ENCODE measurements around the gene MLLT6. TPM values are rescaled to one million over a fixed set of nuclear protein-coding genes. Genes with fewer than 3 reads are reported as not detected.

The MLLT6 gene
- polyA plus RNA-seq, 4 donors, result 19.5 to 99.5 (median 39.1) TPM

DNA sequence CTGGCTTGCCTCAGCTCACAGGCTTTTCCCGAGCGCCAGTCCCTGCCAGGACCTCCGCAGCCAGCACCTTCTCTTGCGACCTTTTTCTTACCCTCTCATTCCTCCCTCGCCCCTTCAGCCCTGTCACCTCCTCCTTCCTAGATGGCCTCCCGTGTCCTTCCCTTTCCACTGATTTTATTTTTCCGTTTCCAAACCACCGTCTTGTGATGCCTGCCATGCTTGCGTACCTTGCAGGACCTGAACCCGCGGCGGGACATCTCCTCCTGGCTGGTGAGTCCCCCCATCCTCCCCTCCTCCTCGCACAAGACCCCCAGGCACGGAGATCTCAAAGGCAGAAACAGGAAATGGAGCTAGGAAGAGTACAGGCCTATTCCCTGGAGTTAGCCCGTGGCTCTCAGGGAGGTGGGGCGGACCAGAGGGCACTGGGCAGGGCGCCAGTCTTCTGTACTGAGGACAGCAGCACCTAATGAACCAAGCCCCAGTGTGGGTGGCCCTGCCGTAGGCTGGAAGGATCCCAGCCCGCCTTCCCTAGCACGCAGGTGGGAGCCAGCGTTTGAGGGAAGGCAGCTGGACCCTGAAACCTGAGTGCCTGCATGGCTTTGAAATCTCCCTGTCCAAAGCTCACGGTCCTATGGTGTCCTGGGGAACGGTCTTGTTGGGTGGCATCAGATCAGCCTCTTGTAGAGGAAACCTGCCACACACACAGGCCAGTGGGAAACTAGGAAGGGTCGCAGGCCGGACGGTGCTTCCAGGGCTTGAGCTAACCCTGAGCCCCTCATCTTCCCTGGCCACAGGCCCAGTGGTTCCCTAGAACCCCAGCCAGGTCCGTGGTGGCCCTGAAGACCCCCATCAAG is 25.7 kb downstream of the MLLT6 start:
- Histone ChIP-seq H3K27me3 (ENCODE audit: control insufficient read depth in 3 of 3, insufficient read depth in 3 of 3, low read length in 3 of 3) (no peaks in the 10 kb centered on the region), H3K27ac (ENCODE audit: low read depth in 1 of 3, low read length in 2 of 3) (peak overlapping the region; percentile 94 to 99 (median 96)), H3K36me3 (ENCODE audit: control insufficient read depth in 3 of 3, insufficient read depth in 2 of 3, low read depth in 1 of 3, low read length in 3 of 3) (peaks cover 0 to 64% (median 2%) of the 10 kb centered on the region in 3 donors), H3K4me1 (ENCODE audit: control insufficient read depth in 3 of 3, insufficient read depth in 2 of 3, low read depth in 1 of 3, low read length in 2 of 3) (peaks cover 7 to 68% (median 10%) of the 10 kb centered on the region in 3 donors), H3K9me3 (ENCODE audit: control insufficient read depth in 2 of 2, insufficient read depth in 1 of 2, low read depth in 1 of 2, low read length in 1 of 2) (no peaks in the 10 kb centered on the region), H3K4me3 (ENCODE audit: low read depth in 1 of 3, low read length in 3 of 3) (peak overlapping the region; percentile 65 to 73 (median 70))
- WGBS, 3 donors, result 3 to 16% (median 7%) methylated on average over 24 to 27 of the region's 27 CpGs
- no peak for FAIRE-seq
- DNase-seq, result peak; percentile 91 to 95

DNA sequence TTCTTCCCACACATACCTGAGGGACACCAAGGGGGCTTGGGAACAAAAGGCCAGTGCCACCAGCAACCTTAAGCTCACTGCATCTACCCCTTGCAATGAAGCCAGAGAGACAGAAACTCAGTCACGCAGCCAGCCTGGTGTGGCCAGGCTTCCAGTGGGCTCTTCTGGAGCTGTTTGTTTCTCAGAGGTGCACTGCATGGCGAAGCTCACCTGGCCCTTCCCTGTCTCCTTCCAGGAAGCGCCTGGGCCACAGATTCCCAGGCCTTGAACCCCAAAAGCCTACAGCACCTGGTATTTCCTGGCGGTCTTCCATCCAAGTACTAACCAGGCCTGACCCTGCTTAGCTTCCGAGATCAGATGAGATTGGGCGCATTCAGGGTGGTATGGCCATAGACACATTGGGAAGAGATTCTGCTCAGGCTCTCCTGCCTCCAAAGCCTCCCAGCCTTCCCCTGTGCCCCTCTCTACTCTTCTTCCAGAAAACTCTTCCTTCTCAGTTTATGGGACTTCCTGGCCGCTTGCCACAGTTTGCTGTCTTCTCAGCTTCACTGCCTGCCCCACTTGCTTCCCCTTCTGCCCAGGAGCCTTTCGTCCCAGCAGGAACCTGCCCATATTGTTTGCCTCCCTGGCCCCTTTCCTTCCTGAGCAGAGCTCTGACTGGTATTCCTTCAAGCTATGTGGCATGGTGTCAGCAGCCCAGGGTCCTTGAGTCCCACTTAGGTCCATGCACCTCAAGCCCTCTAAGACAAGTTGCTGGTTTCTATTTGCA is 26.6 kb downstream of the MLLT6 start:
- 20 to 62% (median 39%) methylated on average over 8 of the region's 8 CpGs for WGBS, 3 donors
- no peak for FAIRE-seq
- DNase-seq, result no peak
- peak overlapping the region; percentile 94 to 99 (median 96) for H3K27ac ChIP-seq (ENCODE audit: low read depth in 1 of 3, low read length in 2 of 3)
- H3K9me3 ChIP-seq (ENCODE audit: control insufficient read depth in 2 of 2, insufficient read depth in 1 of 2, low read depth in 1 of 2, low read length in 1 of 2), result no peaks in the 10 kb centered on the region
- H3K36me3 ChIP-seq (ENCODE audit: control insufficient read depth in 3 of 3, insufficient read depth in 2 of 3, low read depth in 1 of 3, low read length in 3 of 3), result peaks cover 0 to 70% (median 2%) of the 10 kb centered on the region in 3 donors
- peaks cover 7 to 63% (median 10%) of the 10 kb centered on the region in 3 donors for H3K4me1 ChIP-seq (ENCODE audit: control insufficient read depth in 3 of 3, insufficient read depth in 2 of 3, low read depth in 1 of 3, low read length in 2 of 3)
- no peaks in the 10 kb centered on the region for H3K27me3 ChIP-seq (ENCODE audit: control insufficient read depth in 3 of 3, insufficient read depth in 3 of 3, low read length in 3 of 3)
- peak overlapping the region in 2 of 3 donors; percentile 65 to 70 for H3K4me3 ChIP-seq (ENCODE audit: low read depth in 1 of 3, low read length in 3 of 3)

GRCh38 chr17:38732376-38733281 is 27.6 kb downstream of the MLLT6 start:
- peaks cover 0 to 75% (median 2%) of the 10 kb centered on the region in 3 donors for H3K36me3 ChIP-seq (ENCODE audit: control insufficient read depth in 3 of 3, insufficient read depth in 2 of 3, low read depth in 1 of 3, low read length in 3 of 3)
- H3K27me3 ChIP-seq (ENCODE audit: control insufficient read depth in 3 of 3, insufficient read depth in 3 of 3, low read length in 3 of 3), result no peaks in the 10 kb centered on the region
- FAIRE-seq, result no peak
- H3K4me3 ChIP-seq (ENCODE audit: low read depth in 1 of 3, low read length in 3 of 3), result peak overlapping the region in 2 of 3 donors; percentile 65 to 70
- peak overlapping the region; percentile 94 to 99 (median 96) for H3K27ac ChIP-seq (ENCODE audit: low read depth in 1 of 3, low read length in 2 of 3)
- no peaks in the 10 kb centered on the region for H3K9me3 ChIP-seq (ENCODE audit: control insufficient read depth in 2 of 2, insufficient read depth in 1 of 2, low read depth in 1 of 2, low read length in 1 of 2)
- peaks cover 7 to 57% (median 10%) of the 10 kb centered on the region in 3 donors for H3K4me1 ChIP-seq (ENCODE audit: control insufficient read depth in 3 of 3, insufficient read depth in 2 of 3, low read depth in 1 of 3, low read length in 2 of 3)
- DNase-seq, result peak; percentile 71 to 96
- WGBS, 3 donors, result 38 to 66% (median 49%) methylated on average over 7 of the region's 7 CpGs

DNA sequence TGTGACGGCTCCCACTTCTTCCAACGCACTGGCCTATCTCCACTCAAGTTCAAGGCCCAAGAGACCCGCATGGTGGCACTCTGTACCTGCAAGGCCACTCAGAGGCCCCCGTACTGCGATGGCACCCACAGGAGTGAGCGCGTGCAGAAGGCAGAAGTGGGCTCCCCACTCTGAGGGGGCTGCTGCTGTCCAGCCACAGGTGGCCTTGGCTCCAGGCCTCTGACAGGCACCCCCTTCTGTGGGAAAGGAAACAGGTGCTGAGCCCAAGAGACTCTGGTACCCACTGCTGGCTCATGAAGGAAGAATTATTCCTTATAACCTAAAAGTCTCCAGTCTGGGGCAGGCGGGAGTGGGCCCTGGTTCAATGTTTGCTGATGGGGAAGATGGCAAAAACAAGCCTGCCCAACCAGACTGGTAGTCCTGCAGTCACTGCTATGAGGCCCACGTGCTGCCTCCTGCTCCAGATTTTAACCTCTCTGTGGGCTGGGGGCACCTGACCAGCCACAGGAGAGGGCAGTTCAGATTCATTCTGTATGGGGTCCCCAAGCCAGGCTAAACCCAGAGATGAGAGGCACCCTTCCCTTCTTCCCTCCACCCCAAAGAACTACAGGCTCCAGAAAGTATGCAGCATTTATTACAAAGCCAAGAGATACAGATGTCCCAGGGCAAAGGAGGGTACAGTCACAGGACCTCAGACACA is 28.4 kb downstream of the MLLT6 start:
- H3K27me3 ChIP-seq (ENCODE audit: control insufficient read depth in 3 of 3, insufficient read depth in 3 of 3, low read length in 3 of 3), result no peaks in the 10 kb centered on the region
- FAIRE-seq (no peak), DNase-seq (no peak)
- WGBS, 3 donors, result 17 to 64% (median 40%) methylated on average over 9 of the region's 9 CpGs
- H3K4me1 ChIP-seq (ENCODE audit: control insufficient read depth in 3 of 3, insufficient read depth in 2 of 3, low read depth in 1 of 3, low read length in 2 of 3), result peaks cover 7 to 57% (median 8%) of the 10 kb centered on the region in 3 donors
- no peak overlapping the region for H3K4me3 ChIP-seq (ENCODE audit: low read depth in 1 of 3, low read length in 3 of 3)
- H3K9me3 ChIP-seq (ENCODE audit: control insufficient read depth in 2 of 2, insufficient read depth in 1 of 2, low read depth in 1 of 2, low read length in 1 of 2), result no peaks in the 10 kb centered on the region
- peaks cover 0 to 74% (median 2%) of the 10 kb centered on the region in 3 donors for H3K36me3 ChIP-seq (ENCODE audit: control insufficient read depth in 3 of 3, insufficient read depth in 2 of 3, low read depth in 1 of 3, low read length in 3 of 3)
- peak overlapping the region; percentile 76 to 99 (median 96) for H3K27ac ChIP-seq (ENCODE audit: low read depth in 1 of 3, low read length in 2 of 3)

- Histone ChIP-seq H3K36me3 (ENCODE audit: control insufficient read depth in 3 of 3, insufficient read depth in 2 of 3, low read depth in 1 of 3, low read length in 3 of 3) (peaks cover 0 to 78% (median 2%) of the 10 kb centered on the region in 3 donors), H3K4me3 (ENCODE audit: low read depth in 1 of 3, low read length in 3 of 3) (no peak overlapping the region), H3K4me1 (ENCODE audit: control insufficient read depth in 3 of 3, insufficient read depth in 2 of 3, low read depth in 1 of 3, low read length in 2 of 3) (peaks cover under 1 to 54% (median 2%) of the 10 kb centered on the region in 3 donors), H3K27ac (ENCODE audit: low read depth in 1 of 3, low read length in 2 of 3) (peak overlapping the region in 2 of 3 donors; percentile 12 to 96), H3K9me3 (ENCODE audit: control insufficient read depth in 2 of 2, insufficient read depth in 1 of 2, low read depth in 1 of 2, low read length in 1 of 2) (no peaks in the 10 kb centered on the region), H3K27me3 (ENCODE audit: control insufficient read depth in 3 of 3, insufficient read depth in 3 of 3, low read length in 3 of 3) (no peaks in the 10 kb centered on the region)
- 52 to 62% (median 61%) methylated on average over 15 of the region's 15 CpGs for WGBS, 3 donors
- DNase-seq (peak in 1 of 2 donors; percentile 72), FAIRE-seq (no peak)
These were observed 29.2 kb downstream of the MLLT6 start for GRCh38 chr17:38733982-38734973.

GRCh38 chr17:38735161-38735997 is 30.3 kb downstream of the MLLT6 start:
- Histone ChIP-seq H3K9me3 (ENCODE audit: control insufficient read depth in 2 of 2, insufficient read depth in 1 of 2, low read depth in 1 of 2, low read length in 1 of 2) (no peaks in the 10 kb centered on the region), H3K36me3 (ENCODE audit: control insufficient read depth in 3 of 3, insufficient read depth in 2 of 3, low read depth in 1 of 3, low read length in 3 of 3) (peaks cover 0 to 88% (median 2%) of the 10 kb centered on the region in 3 donors), H3K4me3 (ENCODE audit: low read depth in 1 of 3, low read length in 3 of 3) (no peak overlapping the region), H3K27ac (ENCODE audit: low read depth in 1 of 3, low read length in 2 of 3) (no peak overlapping the region), H3K4me1 (ENCODE audit: control insufficient read depth in 3 of 3, insufficient read depth in 2 of 3, low read depth in 1 of 3, low read length in 2 of 3) (peaks cover 0 to 51% (median 0%) of the 10 kb centered on the region in 3 donors), H3K27me3 (ENCODE audit: control insufficient read depth in 3 of 3, insufficient read depth in 3 of 3, low read length in 3 of 3) (no peaks in the 10 kb centered on the region)
- WGBS, 3 donors, result 28 to 44% (median 35%) methylated on average over 23 of the region's 23 CpGs
- peak in 1 of 2 donors; percentile 69 for DNase-seq
- no peak for FAIRE-seq

All from small intestine (tissue), 7 donors.